ENCODE results near the gene KCNQ1.

DNA sequence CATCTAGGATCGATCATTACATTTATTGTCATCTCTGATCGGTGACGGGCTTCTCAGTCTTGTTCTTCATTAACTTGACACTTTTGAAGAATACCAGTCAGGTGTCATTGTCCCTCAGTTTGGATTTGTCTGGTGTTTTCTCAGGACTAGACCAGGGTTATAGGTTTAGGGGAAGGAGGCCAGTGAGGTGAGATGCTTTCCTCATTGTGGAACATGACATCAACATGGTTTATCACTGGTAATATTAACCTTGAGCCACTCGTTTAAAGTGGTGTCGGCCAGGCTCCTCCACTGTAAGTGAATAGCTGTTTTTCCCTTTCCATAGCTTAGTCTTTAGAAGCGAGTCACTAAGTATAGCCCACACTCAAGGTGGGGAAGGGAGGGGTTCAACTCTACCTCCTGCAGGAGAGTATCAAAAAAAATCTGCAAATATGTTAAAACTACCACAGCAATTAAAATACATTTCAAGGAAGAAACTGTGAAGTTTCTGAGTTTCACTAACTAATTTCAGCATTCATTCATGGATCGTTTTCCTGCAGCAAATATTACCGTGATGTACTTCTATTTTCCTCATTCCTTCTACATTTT is 213.0 kb downstream of the KCNQ1 start:
- TF ChIP-seq, protein P1, sequence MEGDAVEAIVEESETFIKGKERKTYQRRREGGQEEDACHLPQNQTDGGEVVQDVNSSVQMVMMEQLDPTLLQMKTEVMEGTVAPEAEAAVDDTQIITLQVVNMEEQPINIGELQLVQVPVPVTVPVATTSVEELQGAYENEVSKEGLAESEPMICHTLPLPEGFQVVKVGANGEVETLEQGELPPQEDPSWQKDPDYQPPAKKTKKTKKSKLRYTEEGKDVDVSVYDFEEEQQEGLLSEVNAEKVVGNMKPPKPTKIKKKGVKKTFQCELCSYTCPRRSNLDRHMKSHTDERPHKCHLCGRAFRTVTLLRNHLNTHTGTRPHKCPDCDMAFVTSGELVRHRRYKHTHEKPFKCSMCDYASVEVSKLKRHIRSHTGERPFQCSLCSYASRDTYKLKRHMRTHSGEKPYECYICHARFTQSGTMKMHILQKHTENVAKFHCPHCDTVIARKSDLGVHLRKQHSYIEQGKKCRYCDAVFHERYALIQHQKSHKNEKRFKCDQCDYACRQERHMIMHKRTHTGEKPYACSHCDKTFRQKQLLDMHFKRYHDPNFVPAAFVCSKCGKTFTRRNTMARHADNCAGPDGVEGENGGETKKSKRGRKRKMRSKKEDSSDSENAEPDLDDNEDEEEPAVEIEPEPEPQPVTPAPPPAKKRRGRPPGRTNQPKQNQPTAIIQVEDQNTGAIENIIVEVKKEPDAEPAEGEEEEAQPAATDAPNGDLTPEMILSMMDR (IDR thresholded peaks at IDR 0.05; ENCODE audit: borderline replicate concordance, extremely low read depth, low read length, poor library complexity, severe bottlenecking): no peak
- no peak for TF ChIP-seq EZH2 (IDR thresholded peaks at IDR 0.05; ENCODE audit: borderline replicate concordance, low read depth, low read length, severe bottlenecking)
